ENCODE results near the gene NLE1. TPM values are rescaled to one million over a fixed set of nuclear protein-coding genes. Genes with fewer than 3 reads are reported as not detected.

NLE1 gene
- total RNA-seq, 2 experiments from 2014 or later, result 30.3 to 34.1 TPM

GRCh38 chr17:35148144-35148543 lies 6.0 kb upstream of the NLE1 start:
- ChIA-PET CTCF (ENCODE audit: unreplicated experiment) (no interaction called here), POLR2A (no interaction called here)
- H3K79me2 ChIP-seq (ENCODE audit: insufficient read depth, low read depth, low read length), result no peaks in the 10 kb centered on the region
- H3K4me2 ChIP-seq (ENCODE audit: low read length), result no peak overlapping the region
- H3K9me3 ChIP-seq (ENCODE audit: low read length), result no peaks in the 10 kb centered on the region
- no TSS peak for BruUV-seq (replicated peaks)
- no peak for DNase-seq (ENCODE audit: low spot score)
- TF ChIP-seq CTCF (conservative IDR thresholded peaks at IDR 0.05; ENCODE audit: low read length) (no peak), EZH2phosphoT487 (IDR thresholded peaks at IDR 0.05; ENCODE audit: borderline replicate concordance, low read depth, low read length) (no peak)
- H3K36me3 ChIP-seq (ENCODE audit: insufficient read depth, low read length), result no peaks in the 10 kb centered on the region
- H4K20me1 ChIP-seq (ENCODE audit: insufficient read depth, low read length), result no peaks in the 10 kb centered on the region
- no peak overlapping the region for H3K27ac ChIP-seq (ENCODE audit: low read depth, low read length, poor library complexity, severe bottlenecking)
- no peak overlapping the region for H3K4me3 ChIP-seq (ENCODE audit: low read depth, low read length, poor library complexity, severe bottlenecking)
- intact Hi-C loops (cut with micrococcal nuclease; ENCODE audit: unreplicated experiment), result no loop called here
- no peaks in the 10 kb centered on the region for H3K4me1 ChIP-seq (ENCODE audit: insufficient read depth, low read length, poor library complexity, severe bottlenecking)
- H2AFZ ChIP-seq (ENCODE audit: low read length), result no peak overlapping the region
- H3K9me2 ChIP-seq (ENCODE audit: insufficient read depth, low read length), result no peaks in the 10 kb centered on the region

GRCh38 chr17:35147375-35147905 lies 5.3 kb upstream of the NLE1 start, which contains the start of gene UNC45B:
Gene UNC45B, plus strand, starts transcription at chr17:35147817. Its CDS starts 447 bp downstream, at chr17:35148264.
- H3K36me3 ChIP-seq (ENCODE audit: insufficient read depth, low read length), result no peaks in the 10 kb centered on the region
- intact Hi-C loops (cut with micrococcal nuclease; ENCODE audit: unreplicated experiment), result no loop called here
- ChIA-PET CTCF (ENCODE audit: unreplicated experiment) (no interaction called here), POLR2A (interaction anchor here (0.5 kb wide), 1 partner anchor 786 kb away, joined by 7 read pairs; no protein-coding TSS in a partner anchor)
- no peaks in the 10 kb centered on the region for H3K79me2 ChIP-seq (ENCODE audit: insufficient read depth, low read depth, low read length)
- H3K4me3 ChIP-seq (ENCODE audit: low read depth, low read length, poor library complexity, severe bottlenecking), result no peak within 1 kb of the TSS
- DNase-seq (ENCODE audit: low spot score), result no peak
- H3K9me2 ChIP-seq (ENCODE audit: insufficient read depth, low read length), result no peaks in the 10 kb centered on the region
- H3K4me2 ChIP-seq (ENCODE audit: low read length), result no peak within 1 kb of the TSS
- TF ChIP-seq CTCF (conservative IDR thresholded peaks at IDR 0.05; ENCODE audit: low read length), result no peak
- TF ChIP-seq EZH2phosphoT487 (IDR thresholded peaks at IDR 0.05; ENCODE audit: borderline replicate concordance, low read depth, low read length), result no peak
- H2AFZ ChIP-seq (ENCODE audit: low read length), result no peak within 1 kb of the TSS
- H3K27ac ChIP-seq (ENCODE audit: low read depth, low read length, poor library complexity, severe bottlenecking), result no peak within 1 kb of the TSS
- H3K9me3 ChIP-seq (ENCODE audit: low read length), result no peaks in the 10 kb centered on the region
- no peaks in the 10 kb centered on the region for H3K4me1 ChIP-seq (ENCODE audit: insufficient read depth, low read length, poor library complexity, severe bottlenecking)
- no TSS peak for BruUV-seq (replicated peaks)
- no peaks in the 10 kb centered on the region for H4K20me1 ChIP-seq (ENCODE audit: insufficient read depth, low read length)

GRCh38 chr17:35146214-35146833 lies 4.2 kb upstream of the NLE1 start:
- DNase-seq (ENCODE audit: low spot score), result no peak
- TF ChIP-seq EZH2phosphoT487 (IDR thresholded peaks at IDR 0.05; ENCODE audit: borderline replicate concordance, low read depth, low read length) (no peak), CTCF (conservative IDR thresholded peaks at IDR 0.05; ENCODE audit: low read length) (no peak)
- Histone ChIP-seq H3K9me3 (ENCODE audit: low read length) (no peaks in the 10 kb centered on the region), H3K9me2 (ENCODE audit: insufficient read depth, low read length) (no peaks in the 10 kb centered on the region), H3K27ac (ENCODE audit: low read depth, low read length, poor library complexity, severe bottlenecking) (no peak overlapping the region), H3K36me3 (ENCODE audit: insufficient read depth, low read length) (no peaks in the 10 kb centered on the region), H3K4me3 (ENCODE audit: low read depth, low read length, poor library complexity, severe bottlenecking) (no peak overlapping the region), H4K20me1 (ENCODE audit: insufficient read depth, low read length) (no peaks in the 10 kb centered on the region), H3K4me2 (ENCODE audit: low read length) (no peak overlapping the region), H3K4me1 (ENCODE audit: insufficient read depth, low read length, poor library complexity, severe bottlenecking) (no peaks in the 10 kb centered on the region), H3K79me2 (ENCODE audit: insufficient read depth, low read depth, low read length) (peaks cover 8% of the 10 kb centered on the region), H2AFZ (ENCODE audit: low read length) (no peak overlapping the region)
- intact Hi-C loops (cut with micrococcal nuclease; ENCODE audit: unreplicated experiment), result no loop called here
- CTCF ChIA-PET (ENCODE audit: unreplicated experiment), result no interaction called here
- POLR2A ChIA-PET, result no interaction called here
- no TSS peak for BruUV-seq (replicated peaks)

Data from OCI-LY7 (cell line).